Type B pancreatic cell (in vitro differentiated cells): ENCODE measurements around the gene POLR3GL. TPM values are rescaled to one million over a fixed set of nuclear protein-coding genes. Genes with fewer than 3 reads are reported as not detected.

ENCODE experiments used
- DNase-seq: peaks from one replicate; pipeline ENCODE4 v3.0.0; 2021; ENCODE audit warnings: mixed read lengths; ENCODE audit not compliant: unreplicated experiment; ENCODE audit errors: extremely low spot score
- H3K27ac Mint-ChIP-seq: 2 replicates; pipeline ENCODE4 v1.8.0; 2021; ENCODE audit warnings: mild to moderate bottlenecking, mixed read lengths
- H3K27me3 Mint-ChIP-seq: 2 replicates; pipeline ENCODE4 v1.8.0; 2021; ENCODE audit warnings: mixed read lengths
- H3K36me3 Mint-ChIP-seq: 2 replicates; pipeline ENCODE4 v1.8.0; 2021; ENCODE audit warnings: mixed read lengths
- H3K4me1 Mint-ChIP-seq: one replicate; pipeline ENCODE4 v1.8.0; 2021; ENCODE audit warnings: mixed read lengths; ENCODE audit not compliant: unreplicated experiment
- H3K4me3 Mint-ChIP-seq: 2 replicates; pipeline ENCODE4 v1.8.0; 2021; ENCODE audit warnings: mild to moderate bottlenecking, mixed read lengths
- H3K9me3 Mint-ChIP-seq: 2 replicates; pipeline ENCODE4 v1.8.0; 2021; ENCODE audit warnings: mixed read lengths
- total RNA-seq: library from RNA; stranded (reverse); gene quantifications from 2 replicates; pipeline ENCODE4 v1.2.1, GENCODE V29; 2021; ENCODE audit warnings: low replicate concordance
- TF ChIP-seq, protein P1 (sequence below): fragments of 200-600 bp; sonication (generic); conservative IDR thresholded peaks from 2 replicates; pipeline ENCODE4 v1.5.0; 2021; ENCODE audit warnings: antibody characterized with exemption, mild to moderate bottlenecking

Gene POLR3GL
- total RNA-seq, 1 donor from 2014 or later: 14.1 TPM

DNA sequence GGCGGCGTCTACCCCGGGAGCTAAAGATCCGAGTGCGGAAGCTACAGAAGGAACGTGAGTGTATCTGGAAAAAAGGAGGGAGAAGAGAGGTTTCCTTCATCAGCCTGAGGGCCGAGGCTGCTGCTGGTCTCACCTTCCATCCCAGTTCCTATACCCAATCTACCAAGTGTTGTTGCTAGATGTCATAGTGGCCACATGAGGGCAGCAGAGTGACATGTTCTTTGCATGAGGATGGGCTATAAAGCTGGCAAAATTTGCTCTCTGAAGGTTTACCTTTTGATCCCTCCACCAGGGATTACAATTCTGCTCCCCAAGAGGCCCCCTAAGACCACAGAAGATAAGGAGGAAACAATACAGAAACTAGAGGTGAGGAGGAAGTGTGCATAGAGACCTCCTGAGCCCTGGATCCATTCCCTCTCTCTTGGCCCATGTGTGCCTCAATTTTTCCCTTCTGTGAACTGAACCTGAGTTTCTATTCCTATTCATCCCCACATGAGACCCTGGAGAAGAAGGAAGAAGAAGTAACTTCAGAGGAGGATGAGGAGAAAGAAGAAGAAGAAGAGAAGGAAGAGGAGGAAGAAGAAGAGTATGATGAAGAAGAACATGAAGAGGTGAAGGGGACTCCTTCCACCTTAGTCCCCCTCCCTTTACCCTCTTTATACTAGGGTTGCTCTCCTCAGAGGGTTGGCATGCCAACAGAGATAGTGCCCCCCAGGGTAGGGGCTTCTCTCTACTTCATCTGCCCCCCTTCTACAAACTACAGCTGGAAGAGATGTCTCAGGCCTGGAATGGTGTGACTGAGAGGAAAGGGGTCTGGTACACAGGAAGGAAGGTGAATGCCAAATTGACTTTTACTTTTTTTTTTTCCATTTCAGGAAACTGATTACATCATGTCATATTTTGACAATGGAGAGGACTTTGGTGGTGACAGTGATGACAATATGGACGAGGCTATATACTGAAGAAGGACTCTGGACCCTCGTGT lies 13.3 kb downstream of the POLR3GL start:
- TF ChIP-seq, protein P1, sequence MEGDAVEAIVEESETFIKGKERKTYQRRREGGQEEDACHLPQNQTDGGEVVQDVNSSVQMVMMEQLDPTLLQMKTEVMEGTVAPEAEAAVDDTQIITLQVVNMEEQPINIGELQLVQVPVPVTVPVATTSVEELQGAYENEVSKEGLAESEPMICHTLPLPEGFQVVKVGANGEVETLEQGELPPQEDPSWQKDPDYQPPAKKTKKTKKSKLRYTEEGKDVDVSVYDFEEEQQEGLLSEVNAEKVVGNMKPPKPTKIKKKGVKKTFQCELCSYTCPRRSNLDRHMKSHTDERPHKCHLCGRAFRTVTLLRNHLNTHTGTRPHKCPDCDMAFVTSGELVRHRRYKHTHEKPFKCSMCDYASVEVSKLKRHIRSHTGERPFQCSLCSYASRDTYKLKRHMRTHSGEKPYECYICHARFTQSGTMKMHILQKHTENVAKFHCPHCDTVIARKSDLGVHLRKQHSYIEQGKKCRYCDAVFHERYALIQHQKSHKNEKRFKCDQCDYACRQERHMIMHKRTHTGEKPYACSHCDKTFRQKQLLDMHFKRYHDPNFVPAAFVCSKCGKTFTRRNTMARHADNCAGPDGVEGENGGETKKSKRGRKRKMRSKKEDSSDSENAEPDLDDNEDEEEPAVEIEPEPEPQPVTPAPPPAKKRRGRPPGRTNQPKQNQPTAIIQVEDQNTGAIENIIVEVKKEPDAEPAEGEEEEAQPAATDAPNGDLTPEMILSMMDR: peak; percentile 89
- H3K36me3 Mint-ChIP-seq: no peaks in the 10 kb centered on the region
- no peak for DNase-seq
- H3K27me3 Mint-ChIP-seq: no peaks in the 10 kb centered on the region
- H3K4me3 Mint-ChIP-seq: peak overlapping the region; percentile 74
- peaks cover 7% of the 10 kb centered on the region for H3K4me1 Mint-ChIP-seq
- H3K27ac Mint-ChIP-seq: no peak overlapping the region
- H3K9me3 Mint-ChIP-seq: no peaks in the 10 kb centered on the region

DNA sequence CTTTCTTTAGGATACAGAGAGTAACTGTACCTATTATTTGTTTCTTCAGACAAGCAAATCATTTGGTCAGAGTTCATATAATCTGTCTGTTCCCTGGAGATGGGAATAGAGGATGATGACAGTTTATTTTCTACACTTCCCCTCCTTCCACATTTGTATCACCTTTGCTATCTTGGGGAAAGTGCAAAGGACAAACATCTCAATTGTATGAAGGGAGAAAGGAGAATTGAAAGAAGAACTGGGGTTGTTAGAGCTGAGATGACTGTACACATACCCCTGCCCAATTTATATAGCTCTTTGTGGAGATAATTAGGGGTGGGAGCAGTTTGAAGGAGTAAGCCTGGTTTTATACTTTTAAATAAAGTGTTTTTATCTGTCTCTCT lies 14.0 kb downstream of the POLR3GL start:
- DNase-seq: no peak
- H3K4me3 Mint-ChIP-seq: no peak overlapping the region
- TF ChIP-seq, protein P1: no peak
- peaks cover 9% of the 10 kb centered on the region for H3K4me1 Mint-ChIP-seq
- no peaks in the 10 kb centered on the region for H3K27me3 Mint-ChIP-seq
- H3K27ac Mint-ChIP-seq: no peak overlapping the region
- H3K36me3 Mint-ChIP-seq: no peaks in the 10 kb centered on the region
- H3K9me3 Mint-ChIP-seq: no peaks in the 10 kb centered on the region

DNA sequence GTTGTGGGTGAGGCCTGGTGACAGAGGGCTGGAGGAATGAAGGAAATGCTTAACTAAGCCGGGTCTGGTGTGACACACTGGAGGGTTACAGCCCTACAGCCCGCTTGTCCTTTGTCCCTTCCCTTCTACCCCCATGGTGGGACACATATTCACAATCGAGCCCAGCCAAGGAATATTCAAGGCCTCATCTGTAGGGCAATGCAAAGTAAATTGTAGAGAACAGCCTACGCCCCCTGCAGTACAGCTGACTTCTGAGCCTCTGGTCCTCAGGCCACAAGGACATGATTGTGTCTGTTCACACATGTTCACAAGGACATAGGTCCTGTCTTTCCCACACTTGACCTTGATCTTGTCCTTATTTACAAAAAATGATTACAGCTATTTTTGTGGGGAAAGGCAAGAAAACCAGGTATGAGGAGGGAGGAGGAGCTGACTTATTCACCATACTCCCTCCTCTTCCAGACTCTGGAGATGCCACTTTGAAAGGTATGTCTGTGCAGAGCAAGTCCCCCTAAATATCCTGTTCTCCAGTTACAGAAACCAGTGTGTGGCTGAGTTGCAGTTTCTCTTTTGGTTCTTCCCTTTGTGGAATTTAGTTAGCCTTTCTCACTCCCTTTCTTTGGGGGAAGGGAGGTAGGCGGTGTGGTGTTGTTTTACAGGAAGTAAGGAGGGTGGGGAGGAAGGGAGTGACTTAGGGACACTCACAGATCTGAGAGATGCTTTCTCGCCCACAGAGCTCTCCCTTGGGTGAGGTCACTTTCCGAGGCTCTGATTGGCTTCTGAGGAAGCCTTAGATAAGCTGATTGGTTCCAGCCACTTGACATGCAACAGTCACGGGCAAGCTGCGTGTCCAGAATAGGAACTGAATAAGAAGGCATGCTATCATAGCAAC lies 14.6 kb downstream of the POLR3GL start:
- TF ChIP-seq, protein P1: peak; percentile 47
- Mint-ChIP-seq H3K27ac (no peak overlapping the region), H3K4me3 (no peak overlapping the region), H3K36me3 (no peaks in the 10 kb centered on the region), H3K4me1 (peaks cover 15% of the 10 kb centered on the region), H3K9me3 (no peaks in the 10 kb centered on the region), H3K27me3 (no peaks in the 10 kb centered on the region)
- DNase-seq: peak; percentile 82

DNA sequence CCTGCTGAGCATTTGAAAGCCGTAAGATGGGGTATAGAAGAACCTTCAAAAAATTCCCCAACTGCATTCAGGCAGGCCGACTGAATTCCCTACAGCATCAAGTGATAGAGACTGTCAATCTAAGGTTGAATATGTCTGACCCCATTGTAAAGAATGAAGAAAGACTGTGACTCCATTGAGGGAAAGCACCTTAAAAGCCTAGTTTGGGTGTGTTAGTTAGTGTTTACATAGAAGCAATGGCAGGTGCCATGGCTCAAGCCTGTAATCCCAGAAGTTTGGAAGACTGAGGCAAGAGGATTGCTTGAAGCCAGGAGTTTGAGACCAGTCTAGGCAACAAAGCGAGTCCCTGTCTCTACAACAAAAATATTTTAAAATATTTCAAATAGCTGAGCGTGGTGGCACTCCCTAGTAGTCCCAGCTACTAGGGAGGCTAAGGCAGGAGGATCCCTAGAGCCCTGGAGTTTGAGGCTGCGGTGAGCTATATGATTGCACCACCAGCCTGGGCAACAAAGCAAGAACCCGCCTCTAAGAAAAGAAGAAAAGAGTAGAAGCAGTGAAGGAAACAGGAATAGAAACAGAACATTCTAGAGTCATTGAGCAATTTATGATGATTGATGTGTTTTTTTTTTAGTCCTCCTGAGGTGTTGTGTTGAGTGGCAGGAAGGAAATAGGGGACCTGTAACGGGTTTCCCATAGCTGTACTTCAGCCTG lies 15.4 kb downstream of the POLR3GL start:
- Mint-ChIP-seq H3K4me1 (peaks cover 20% of the 10 kb centered on the region), H3K36me3 (no peaks in the 10 kb centered on the region), H3K4me3 (no peak overlapping the region), H3K27me3 (no peaks in the 10 kb centered on the region), H3K9me3 (no peaks in the 10 kb centered on the region), H3K27ac (no peak overlapping the region)
- DNase-seq: no peak
- TF ChIP-seq, protein P1: no peak

DNA sequence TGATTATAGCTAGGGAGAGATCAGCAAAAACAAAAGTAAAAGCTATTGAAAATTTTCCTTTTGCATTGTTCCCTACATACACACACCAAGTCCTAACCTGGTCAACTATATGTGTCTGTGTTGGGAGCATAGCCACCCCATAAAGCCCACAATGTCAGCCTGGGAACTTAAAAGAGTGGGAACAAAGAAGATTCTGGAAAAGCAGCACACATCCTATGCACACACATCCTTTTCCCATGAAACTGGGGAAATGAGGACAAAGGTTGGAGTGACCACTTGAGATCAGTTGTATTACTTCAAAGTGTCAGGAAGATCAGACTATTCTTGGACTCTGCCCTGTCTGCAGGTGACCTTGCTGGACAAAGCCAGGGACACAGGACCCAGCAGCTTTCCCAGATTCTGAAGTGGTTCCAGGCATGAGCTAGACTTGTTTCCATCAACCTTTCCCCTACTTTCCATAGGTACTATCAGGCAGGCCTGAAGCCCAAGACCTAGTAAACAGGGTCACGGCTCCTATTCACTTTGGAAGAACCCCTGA lies 16.0 kb downstream of the POLR3GL start:
- no peak for DNase-seq
- Mint-ChIP-seq H3K4me1 (peaks cover 26% of the 10 kb centered on the region), H3K9me3 (no peaks in the 10 kb centered on the region), H3K36me3 (no peaks in the 10 kb centered on the region), H3K27me3 (no peaks in the 10 kb centered on the region), H3K4me3 (no peak overlapping the region), H3K27ac (no peak overlapping the region)
- TF ChIP-seq, protein P1: no peak
